BE2C (cell line): ENCODE results near the gene TMEM163.

ENCODE experiments used
- DNase-seq: peaks from one replicate; pipeline ENCODE4 v3.0.0-alpha.2; 2020
- H3K27me3 ChIP-seq: fragments of 250-450 bp; sonication (Bioruptor Pico); 2 replicates; pipeline ENCODE4 v1.5.1; 2020; ENCODE audit warnings: mild to moderate bottlenecking
- H3K36me3 ChIP-seq: fragments of 250-450 bp; sonication (Bioruptor Pico); 2 replicates; pipeline ENCODE4 v1.5.1; 2020; ENCODE audit warnings: mild to moderate bottlenecking
- H3K4me1 ChIP-seq: fragments of 250-450 bp; sonication (Bioruptor Pico); 2 replicates; pipeline ENCODE4 v1.5.1; 2020
- H3K4me3 ChIP-seq: 2 replicates; pipeline ENCODE4 v1.5.1; 2011; ENCODE audit warnings: low read depth, low read length
- H3K9me3 ChIP-seq: fragments of 250-450 bp; sonication (Bioruptor Pico); 2 replicates; pipeline ENCODE4 v1.5.1; 2020
- CTCF ChIP-seq: IDR thresholded peaks from 2 replicates; pipeline ENCODE4 v1.5.1; 2012; ENCODE audit warnings: mild to moderate bottlenecking, low read depth, low read length

The TMEM163 gene

GRCh38 chr2:134406736-134407135 is 312.1 kb downstream of the TMEM163 start:
- Histone ChIP-seq H3K27me3 (no peaks in the 10 kb centered on the region), H3K4me1 (peaks cover 12% of the 10 kb centered on the region), H3K4me3 (no peak overlapping the region), H3K9me3 (no peaks in the 10 kb centered on the region), H3K36me3 (no peaks in the 10 kb centered on the region; the same call in 1 of the 2 replicates)
- no peak for DNase-seq
- no peak for TF ChIP-seq CTCF

- H3K4me3 ChIP-seq: no peak overlapping the region
- no peaks in the 10 kb centered on the region for H3K27me3 ChIP-seq
- TF ChIP-seq CTCF: no peak
- no peaks in the 10 kb centered on the region for H3K9me3 ChIP-seq
- no peak for DNase-seq
- H3K4me1 ChIP-seq: peaks cover 12% of the 10 kb centered on the region
- H3K36me3 ChIP-seq: no peaks in the 10 kb centered on the region; the same call in 1 of the 2 replicates
Measured at GRCh38 chr2:134406311-134406710, 312.5 kb downstream of the TMEM163 start.
